HG03378 (cell line): Measurements from ENCODE around the gene NUDCD2.
A peak's percentile ranks its signal among the peaks of the same experiment; 100 is the strongest.
"Not testable (repeated sequence)": the region's sequence is repeated elsewhere in the genome, so short reads cannot be mapped to it uniquely, and the experiment has no call there.

Experiments
- ATAC-seq: cut with Tn5 transposase; IDR thresholded peaks from one replicate; pipeline ENCODE4 v1.9.1; 2021; ENCODE audit warnings: mild to moderate bottlenecking, moderate library complexity; ENCODE audit not compliant: unreplicated experiment

NUDCD2 gene

DNA sequence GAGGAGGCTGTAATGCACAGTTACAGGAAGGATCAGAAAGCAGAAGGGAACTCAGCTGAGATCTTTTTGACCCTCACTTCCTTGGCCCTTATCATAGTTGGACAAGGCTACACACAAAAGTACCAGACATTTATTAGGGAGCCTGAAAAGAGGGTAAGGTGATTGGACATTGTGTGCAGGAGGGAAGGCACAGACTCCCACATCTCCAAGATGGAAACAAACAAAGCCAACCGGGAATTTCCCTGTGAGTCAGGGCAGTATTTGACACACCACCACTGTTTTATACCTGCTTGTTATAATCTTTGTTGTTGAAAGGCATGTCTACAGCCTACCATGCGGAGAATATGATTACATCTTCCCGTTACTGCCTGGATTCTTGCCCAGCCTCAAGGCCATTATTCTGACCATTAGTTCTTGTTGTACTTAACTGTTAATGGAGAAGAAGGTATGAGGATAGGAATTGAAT, 25.5 kb downstream of the NUDCD2 start:
- no peak for ATAC-seq

GRCh38 chr5:163433271-163433670, 26.6 kb downstream of the NUDCD2 start:
- ATAC-seq, result no peak

GRCh38 chr5:163432544-163432943, 27.4 kb downstream of the NUDCD2 start:
- ATAC-seq, result no peak

DNA sequence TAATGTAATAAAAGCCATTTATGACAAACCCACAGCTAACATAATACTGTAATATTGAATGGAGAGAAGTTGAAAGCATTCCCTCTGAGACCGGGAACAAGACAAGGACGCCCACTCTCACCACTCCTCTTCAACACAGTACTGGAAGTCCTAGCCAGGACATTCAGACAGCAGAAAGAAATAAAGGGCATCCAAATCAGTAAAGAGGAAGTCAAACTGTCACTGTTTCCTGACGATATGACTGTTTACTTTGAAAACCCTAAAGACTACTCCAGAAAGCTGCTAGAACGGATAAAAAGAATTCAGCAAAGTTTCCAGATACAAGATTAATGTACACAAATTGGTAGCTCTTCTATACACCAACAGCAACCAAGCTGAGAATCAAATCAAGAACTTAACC, 33.8 kb downstream of the NUDCD2 start:
- ATAC-seq, result not testable (repeated sequence)

DNA sequence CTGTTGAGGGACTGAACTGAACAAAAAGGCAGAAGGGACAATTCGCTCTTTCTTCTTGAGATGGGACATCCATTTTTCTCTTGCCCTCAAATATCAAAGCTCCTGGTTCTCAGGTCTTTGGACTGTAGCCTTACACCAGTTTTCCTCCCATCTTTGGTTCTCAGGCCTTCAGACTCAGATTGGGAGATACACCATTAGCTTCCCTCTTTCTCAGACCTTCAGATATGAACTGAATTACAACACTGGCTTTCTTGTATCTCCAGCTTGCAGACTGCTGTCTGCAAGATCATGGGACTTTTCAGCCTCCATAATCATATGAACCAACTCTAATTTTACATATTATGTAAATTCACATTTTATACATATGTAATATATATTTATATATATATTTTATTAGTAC, 35.1 kb downstream of the NUDCD2 start:
- ATAC-seq, result no peak

GRCh38 chr5:163415673-163416072, 44.2 kb downstream of the NUDCD2 start:
- ATAC-seq, result not testable (repeated sequence)

DNA sequence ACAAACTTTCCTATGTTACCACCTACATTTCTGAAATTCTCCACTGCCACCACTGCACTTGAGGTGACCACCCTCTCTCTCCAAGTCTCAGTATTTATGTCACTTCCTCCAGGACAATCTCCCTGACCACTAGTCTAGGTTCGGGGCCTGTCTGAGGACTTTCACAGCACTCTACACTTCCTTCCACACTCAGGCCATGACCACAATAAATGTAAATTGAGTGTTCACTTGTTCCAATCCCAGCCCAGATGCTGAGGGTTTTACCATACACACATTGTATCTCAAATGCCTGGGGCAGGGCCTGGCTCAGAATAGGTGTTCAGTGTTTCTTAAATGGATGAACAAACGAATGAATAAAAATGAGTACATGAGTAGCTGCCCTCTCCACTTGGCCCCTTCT, 49.4 kb downstream of the NUDCD2 start:
- no peak for ATAC-seq

GRCh38 chr5:163409384-163409783, 50.5 kb downstream of the NUDCD2 start:
- no peak for ATAC-seq

DNA sequence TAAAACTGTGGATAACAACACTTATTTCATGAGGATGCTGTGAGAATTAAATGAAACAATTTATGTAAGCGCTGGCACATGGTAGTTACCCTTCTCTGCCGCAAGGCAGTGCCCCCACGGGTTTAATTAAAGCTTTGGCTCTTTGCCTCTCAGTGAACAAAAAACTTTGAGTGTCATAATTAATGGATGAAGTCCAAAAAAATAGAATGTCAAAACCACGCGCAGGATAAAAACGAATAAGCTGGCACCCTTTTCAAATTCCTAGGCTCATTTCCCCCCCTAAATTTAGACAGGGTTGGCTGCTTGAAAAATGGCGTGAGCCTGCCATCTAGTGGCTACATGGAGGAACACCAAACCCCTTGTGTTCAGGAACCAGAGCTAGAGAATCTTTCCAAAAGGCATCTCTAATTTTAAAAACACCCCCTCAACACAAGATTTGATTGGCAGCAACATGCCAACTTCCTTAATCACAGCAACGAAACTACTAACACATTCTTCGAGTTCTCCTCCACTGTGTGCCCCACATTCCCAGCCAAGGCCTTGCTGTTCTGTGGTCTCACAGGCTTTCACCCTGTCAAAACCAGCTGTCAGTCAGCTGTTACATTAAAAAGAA, 51.5 kb downstream of the NUDCD2 start:
- peak; percentile 70 for ATAC-seq

GRCh38 chr5:163407034-163407655, 52.8 kb downstream of the NUDCD2 start:
- ATAC-seq, result peak; percentile 94

- ATAC-seq, result no peak
These were observed 55.3 kb downstream of the NUDCD2 start for GRCh38 chr5:163404364-163405173.

GRCh38 chr5:163402007-163402406, 57.9 kb downstream of the NUDCD2 start:
- no peak for ATAC-seq

GRCh38 chr5:163401271-163401670, 58.6 kb downstream of the NUDCD2 start:
- no peak for ATAC-seq

DNA sequence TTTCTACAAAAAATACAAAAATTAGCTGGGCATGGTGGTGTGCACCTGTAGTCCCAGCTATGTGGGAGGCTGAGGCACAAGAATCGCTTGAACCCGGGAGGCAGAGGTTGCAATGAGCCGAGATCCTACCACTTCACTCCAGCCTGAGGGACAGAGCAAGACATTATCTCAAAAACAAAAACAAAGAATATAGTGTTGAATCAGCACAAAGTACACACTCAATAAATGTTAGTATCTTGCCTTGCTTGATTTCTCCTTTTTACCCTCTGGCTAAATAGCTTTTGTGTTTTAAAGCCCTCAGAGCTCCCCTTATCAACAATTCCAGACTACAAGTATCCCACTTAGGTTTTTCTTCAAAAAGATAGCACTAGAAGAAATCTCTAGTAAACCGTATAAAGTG, 60.0 kb downstream of the NUDCD2 start:
- ATAC-seq, result no peak

DNA sequence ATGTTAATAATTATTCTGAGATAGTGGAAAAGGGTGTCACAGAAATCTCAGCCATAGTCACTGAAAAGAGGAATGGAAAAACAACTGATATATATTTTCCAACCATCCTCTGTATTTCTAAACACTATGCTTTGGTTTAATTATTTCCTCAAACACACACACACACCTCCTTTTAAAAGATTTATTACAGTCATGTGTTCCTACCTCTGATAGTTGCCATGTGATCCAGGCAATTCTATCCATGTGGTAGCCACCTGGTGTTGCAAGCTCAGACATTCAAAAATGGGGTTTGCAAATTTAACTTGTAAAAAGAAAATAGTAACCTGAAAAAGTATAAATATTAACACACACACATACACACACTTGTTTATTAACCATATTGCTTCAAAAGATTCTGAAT, 62.5 kb downstream of the NUDCD2 start:
- no peak for ATAC-seq

GRCh38 chr5:163396818-163397340, 63.0 kb downstream of the NUDCD2 start:
- not testable (repeated sequence) for ATAC-seq
